Neuronal stem cell (in vitro differentiated cells): ENCODE data around the gene SERPIND1.
A peak's percentile ranks its signal among the peaks of the same experiment; 100 is the strongest.

Experiments
- DNase-seq: peaks from one replicate; pipeline ENCODE4 v3.0.0-alpha.2; 2013; ENCODE audit warnings: low spot score
- H2AFZ ChIP-seq: one replicate; pipeline ENCODE4 v1.6.1; 2013; ENCODE audit warnings: mild to moderate bottlenecking, low read length, inconsistent platforms
- H2AK5ac ChIP-seq: 2 replicates; pipeline ENCODE4 v1.6.1; 2013; ENCODE audit warnings: low read depth, mild to moderate bottlenecking, inconsistent platforms, low read length, moderate library complexity, mixed read lengths
- H2BK120ac ChIP-seq: 2 replicates; pipeline ENCODE4 v1.6.1; 2013; ENCODE audit warnings: low read depth, mild to moderate bottlenecking, inconsistent platforms, low read length, moderate library complexity, mixed read lengths
- H2BK12ac ChIP-seq: one replicate; pipeline ENCODE4 v1.6.1; 2013; ENCODE audit warnings: low read length, inconsistent platforms
- H2BK15ac ChIP-seq: 2 replicates; pipeline ENCODE4 v1.6.1; 2013; ENCODE audit warnings: mild to moderate bottlenecking, low read length, inconsistent platforms, mixed read lengths
- H2BK5ac ChIP-seq: one replicate; pipeline ENCODE4 v1.6.1; 2013; ENCODE audit warnings: inconsistent platforms, mild to moderate bottlenecking, low read length, moderate library complexity
- H3K14ac ChIP-seq: one replicate; pipeline ENCODE4 v1.6.1; 2013; ENCODE audit warnings: low read length, inconsistent platforms
- H3K18ac ChIP-seq: 2 replicates; pipeline ENCODE4 v1.6.1; 2013; ENCODE audit warnings: low read length, inconsistent platforms
- H3K23ac ChIP-seq: 2 replicates; pipeline ENCODE4 v1.6.1; 2013; ENCODE audit warnings: low read depth, mild to moderate bottlenecking, mixed read lengths, low read length, inconsistent platforms; ENCODE audit not compliant: poor library complexity
- H3K27ac ChIP-seq: replicated peaks from 3 replicates; pipeline ENCODE4 v1.5.1; 2013; ENCODE audit warnings: low read length, inconsistent platforms
- H3K27me3 ChIP-seq, 3 experiments: 2 replicates each; pipeline ENCODE4 v1.6.1; 2013; ENCODE audit warnings: low read length in 3 of 3, mild to moderate bottlenecking in 2 of 3, inconsistent platforms in 1 of 3, low read depth in 1 of 3, mixed read lengths in 1 of 3, moderate library complexity in 1 of 3; ENCODE audit not compliant: control insufficient read depth in 3 of 3, insufficient read depth in 3 of 3
- H3K36me3 ChIP-seq, 2 donors: replicated peaks in 1 of 2; 2 replicates each; pipeline ENCODE4 v1.6.1; 2013; ENCODE audit warnings: low read length in 2 of 2; ENCODE audit not compliant: control insufficient read depth in 2 of 2, insufficient read depth in 2 of 2
- H3K4ac ChIP-seq: 2 replicates; pipeline ENCODE4 v1.6.1; 2013; ENCODE audit warnings: inconsistent platforms, mild to moderate bottlenecking, low read length, moderate library complexity
- H3K4me1 ChIP-seq, 2 donors: 1 replicate in 1 of 2; 2 replicates in 1 of 2; pipeline ENCODE4 v1.6.1; 2013; ENCODE audit warnings: low read length in 2 of 2, low read depth in 1 of 2; ENCODE audit not compliant: control insufficient read depth in 2 of 2, insufficient read depth in 1 of 2
- H3K4me2 ChIP-seq: one replicate; pipeline ENCODE4 v1.6.1; 2013; ENCODE audit warnings: mild to moderate bottlenecking, low read length, inconsistent platforms; ENCODE audit not compliant: insufficient read depth, poor library complexity, severe bottlenecking
- H3K4me3 ChIP-seq, 2 donors: 2 replicates each; pipeline ENCODE4 v1.5.1; 2013; ENCODE audit warnings: low read length in 2 of 2, mild to moderate bottlenecking in 2 of 2, inconsistent platforms in 1 of 2, moderate library complexity in 1 of 2
- H3K79me1 ChIP-seq: one replicate; pipeline ENCODE4 v1.6.1; 2013; ENCODE audit warnings: low read depth, mild to moderate bottlenecking, inconsistent platforms, low read length, moderate library complexity
- H3K9ac ChIP-seq: one replicate; pipeline ENCODE4 v1.6.1; 2013; ENCODE audit warnings: mild to moderate bottlenecking, low read depth, low read length, inconsistent platforms; ENCODE audit not compliant: poor library complexity
- H3K9me3 ChIP-seq, 2 donors: replicated peaks in 1 of 2; 2 replicates each; pipeline versions ENCODE3 to v1.6.1; 2013; ENCODE audit warnings: low read length in 2 of 2, mild to moderate bottlenecking in 2 of 2, inconsistent platforms in 1 of 2, low read depth in 1 of 2, mixed read lengths in 1 of 2, moderate library complexity in 1 of 2; ENCODE audit not compliant: control insufficient read depth in 2 of 2, insufficient read depth in 1 of 2
- H4K8ac ChIP-seq: one replicate; pipeline ENCODE4 v1.6.1; 2013; ENCODE audit warnings: low read depth, mild to moderate bottlenecking, inconsistent platforms, low read length, moderate library complexity
- H4K91ac ChIP-seq: one replicate; pipeline ENCODE4 v1.6.1; 2013; ENCODE audit warnings: low read length, low read depth, mild to moderate bottlenecking, inconsistent platforms; ENCODE audit not compliant: poor library complexity
- WGBS, 2 donors: extraction: QIAGEN DNeasy Blood & Tissue Kit; methylation state at CpG; one replicate each; pipeline ENCODE4 v1.1.7; 2013; ENCODE audit warnings: missing lambda C conversion rate in 2 of 2, mixed read lengths in 1 of 2; ENCODE audit not compliant: insufficient read length in 2 of 2, insufficient replicate concordance in 1 of 2; ENCODE audit errors: extremely low coverage in 2 of 2; 5-methylcytosine and 5-hydroxymethylcytosine counted together

Gene SERPIND1

DNA sequence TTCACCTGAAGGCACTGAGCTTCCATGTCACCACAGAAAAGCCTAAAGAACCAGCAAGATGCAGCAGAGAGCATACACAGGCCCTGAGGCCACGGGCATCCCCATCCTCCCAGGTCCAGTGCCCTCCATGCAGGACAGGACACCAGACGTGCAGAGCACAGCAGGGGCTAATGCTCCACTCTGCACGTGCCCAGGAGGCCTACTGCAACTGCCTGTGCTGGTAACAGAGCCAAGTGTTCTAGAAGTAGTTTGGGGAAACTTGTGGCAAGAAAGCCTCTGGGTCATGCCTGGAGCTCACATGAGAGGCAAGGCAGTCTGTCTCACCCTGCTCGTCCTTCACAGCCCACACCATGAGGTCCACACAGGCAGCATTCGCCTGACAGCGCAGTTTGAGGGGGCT, 30.7 kb downstream of the SERPIND1 start:
- Histone ChIP-seq H3K14ac (no peak overlapping the region), H2BK15ac (no peak overlapping the region), H3K4me3 (no peak overlapping the region), H3K27ac (no peak overlapping the region), H3K27me3 (no peaks in the 10 kb centered on the region), H4K91ac (no peak overlapping the region), H2BK5ac (no peak overlapping the region), H3K4me2 (no peak overlapping the region), H3K9me3 (no peaks in the 10 kb centered on the region), H3K36me3 (peaks cover 26 to 86% of the 10 kb centered on the region in 2 donors), H3K9ac (no peak overlapping the region), H2BK120ac (no peak overlapping the region), H3K4me1 (no peaks in the 10 kb centered on the region), H3K4ac (no peak overlapping the region), H2AK5ac (no peak overlapping the region), H3K79me1 (peaks cover 2% of the 10 kb centered on the region), H2BK12ac (no peak overlapping the region), H3K23ac (no peak overlapping the region), H4K8ac (no peak overlapping the region), H3K18ac (no peak overlapping the region), H2AFZ (no peak overlapping the region)
- no CpG with 5 or more reads among the region's 6 CpGs for WGBS, 2 donors
- no peak for DNase-seq

DNA sequence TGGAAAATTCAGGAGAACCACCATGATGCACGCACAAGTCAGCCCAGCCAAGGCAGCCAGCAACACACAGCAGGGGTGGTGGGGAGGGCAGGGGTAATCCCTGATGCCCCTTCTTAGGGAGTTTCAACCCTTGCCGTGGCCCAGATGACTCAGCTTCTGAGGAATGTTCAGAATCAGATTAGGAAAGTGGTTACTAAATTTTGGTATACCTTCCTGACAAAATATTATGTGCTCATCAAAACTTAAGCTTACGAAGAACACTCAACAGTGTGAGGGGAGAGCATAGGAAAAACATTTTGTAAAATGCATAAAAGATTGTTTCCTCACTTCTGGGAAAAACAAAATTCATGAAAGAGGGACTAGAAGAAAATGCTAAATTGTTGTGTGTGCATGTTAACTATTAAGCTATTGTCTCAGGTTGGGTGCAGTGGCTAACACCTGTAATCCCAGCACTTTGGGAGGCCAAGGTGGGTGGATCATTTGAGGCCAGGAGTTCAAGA, 32.1 kb downstream of the SERPIND1 start:
- DNase-seq: no peak
- Histone ChIP-seq H3K4me3 (no peak overlapping the region), H3K9ac (no peak overlapping the region), H2BK15ac (no peak overlapping the region), H2AK5ac (no peak overlapping the region), H3K4ac (no peak overlapping the region), H3K27me3 (no peaks in the 10 kb centered on the region), H3K27ac (no peak overlapping the region), H2BK120ac (no peak overlapping the region), H3K18ac (no peak overlapping the region), H3K36me3 (peaks cover 31 to 91% of the 10 kb centered on the region in 2 donors), H3K4me1 (no peaks in the 10 kb centered on the region), H4K8ac (no peak overlapping the region), H3K14ac (no peak overlapping the region), H3K79me1 (peaks cover 2% of the 10 kb centered on the region), H3K23ac (no peak overlapping the region), H3K9me3 (no peaks in the 10 kb centered on the region), H2BK12ac (no peak overlapping the region), H3K4me2 (no peak overlapping the region), H2BK5ac (no peak overlapping the region), H2AFZ (no peak overlapping the region), H4K91ac (no peak overlapping the region)
- no CpG with 5 or more reads among the region's 3 CpGs for WGBS, 2 donors

DNA sequence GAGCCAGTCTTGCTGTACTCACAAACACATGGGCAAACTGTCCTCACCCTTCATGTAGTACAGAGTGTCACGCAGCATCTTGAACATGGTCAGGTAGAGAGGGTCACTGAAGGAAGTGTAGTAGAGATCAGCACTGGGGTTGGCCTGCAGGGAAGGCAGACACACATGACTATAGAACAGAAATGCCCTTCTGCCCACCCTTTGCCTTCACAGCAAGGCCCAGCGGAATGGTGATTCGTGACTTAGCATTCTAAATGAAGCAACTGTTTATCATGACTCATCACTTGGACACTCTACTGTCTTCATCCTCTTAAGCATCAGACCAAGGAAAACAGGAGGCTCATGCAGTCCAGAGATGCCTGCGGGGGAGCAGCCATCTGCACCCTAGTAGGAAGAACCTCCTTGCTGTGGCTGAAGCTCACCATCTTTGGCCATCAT, 33.4 kb downstream of the SERPIND1 start:
- H3K4me3 ChIP-seq: no peak overlapping the region
- no peak overlapping the region for H2BK5ac ChIP-seq
- DNase-seq: no peak
- H2BK12ac ChIP-seq: no peak overlapping the region
- no peak overlapping the region for H3K14ac ChIP-seq
- H2BK120ac ChIP-seq: no peak overlapping the region
- H3K79me1 ChIP-seq: peaks cover 2% of the 10 kb centered on the region
- H3K36me3 ChIP-seq: peaks cover 31 to 90% of the 10 kb centered on the region in 2 donors
- H3K9me3 ChIP-seq: no peaks in the 10 kb centered on the region
- H3K18ac ChIP-seq: no peak overlapping the region
- H3K4me2 ChIP-seq: no peak overlapping the region
- no CpG with 5 or more reads among the region's 4 CpGs for WGBS, 2 donors
- no peaks in the 10 kb centered on the region for H3K4me1 ChIP-seq
- H3K27me3 ChIP-seq: no peaks in the 10 kb centered on the region
- no peak overlapping the region for H2AK5ac ChIP-seq
- H3K4ac ChIP-seq: no peak overlapping the region
- H3K9ac ChIP-seq: no peak overlapping the region
- no peak overlapping the region for H3K27ac ChIP-seq
- no peak overlapping the region for H4K91ac ChIP-seq
- H2AFZ ChIP-seq: no peak overlapping the region
- H2BK15ac ChIP-seq: no peak overlapping the region
- no peak overlapping the region for H4K8ac ChIP-seq
- H3K23ac ChIP-seq: peak overlapping the region; percentile 34

DNA sequence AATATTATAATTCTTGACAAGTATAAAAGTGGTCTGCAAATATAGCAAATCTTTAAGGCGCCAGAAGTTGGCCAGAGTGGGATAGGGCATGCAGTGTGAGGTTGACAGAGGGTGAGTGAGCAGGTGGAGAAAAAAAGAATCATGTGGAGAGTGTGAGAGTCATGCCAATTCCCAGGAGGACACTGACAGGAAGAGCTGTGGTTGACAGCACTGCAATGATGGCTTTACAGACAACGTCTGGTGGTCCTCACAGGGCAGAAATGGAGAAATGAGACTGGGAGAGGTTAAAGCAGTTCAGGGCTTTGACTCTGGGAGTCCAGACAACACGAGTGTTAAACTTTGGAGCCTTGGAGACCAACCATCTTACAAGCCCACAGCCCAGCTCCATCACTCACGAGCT, 34.9 kb downstream of the SERPIND1 start:
- Histone ChIP-seq H2BK120ac (no peak overlapping the region), H2AK5ac (no peak overlapping the region), H3K4ac (no peak overlapping the region), H3K27me3 (no peaks in the 10 kb centered on the region), H2BK15ac (no peak overlapping the region), H3K14ac (no peak overlapping the region), H3K9me3 (no peaks in the 10 kb centered on the region), H2BK12ac (no peak overlapping the region), H3K23ac (no peak overlapping the region), H2BK5ac (no peak overlapping the region), H2AFZ (no peak overlapping the region), H3K18ac (no peak overlapping the region), H3K36me3 (peaks cover 26 to 88% of the 10 kb centered on the region in 2 donors), H3K4me1 (no peaks in the 10 kb centered on the region), H3K4me2 (no peak overlapping the region), H4K8ac (no peak overlapping the region), H3K27ac (no peak overlapping the region), H3K4me3 (no peak overlapping the region), H4K91ac (no peak overlapping the region), H3K79me1 (peaks cover 2% of the 10 kb centered on the region), H3K9ac (no peak overlapping the region)
- WGBS, 2 donors: no CpG with 5 or more reads among the region's 4 CpGs
- no peak for DNase-seq
